GM21737 (cell line): ENCODE results near the gene IWS1.
"Not testable (repeated sequence)": the region's sequence is repeated elsewhere in the genome, so short reads cannot be mapped to it uniquely, and the experiment has no call there.

Experiments
- ATAC-seq: cut with Tn5 transposase; IDR thresholded peaks from one replicate; pipeline ENCODE4 v1.9.1; 2021; ENCODE audit warnings: mild to moderate bottlenecking, moderate library complexity; ENCODE audit not compliant: unreplicated experiment

IWS1 gene

GRCh38 chr2:127463155-127463991 is 62.9 kb downstream of the IWS1 start:
- ATAC-seq: no peak

DNA sequence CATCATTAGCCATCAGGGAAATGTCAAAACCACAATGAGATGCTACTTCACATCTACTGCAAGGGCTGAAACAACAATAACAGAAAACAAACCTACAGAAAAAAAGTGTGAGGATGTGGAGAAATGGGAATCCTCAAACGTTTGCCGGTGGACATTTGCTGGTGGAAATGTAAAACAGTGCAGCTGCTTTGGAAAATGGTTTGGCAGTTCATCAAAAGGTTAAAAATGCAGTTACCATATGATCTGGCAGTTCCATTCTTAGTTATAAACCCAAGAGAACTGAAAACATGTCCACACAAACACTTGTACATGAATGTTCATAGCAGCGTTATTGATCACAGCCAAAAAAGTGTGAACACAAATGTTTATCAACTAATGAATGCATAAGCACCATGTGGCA is 63.8 kb downstream of the IWS1 start:
- no peak for ATAC-seq

DNA sequence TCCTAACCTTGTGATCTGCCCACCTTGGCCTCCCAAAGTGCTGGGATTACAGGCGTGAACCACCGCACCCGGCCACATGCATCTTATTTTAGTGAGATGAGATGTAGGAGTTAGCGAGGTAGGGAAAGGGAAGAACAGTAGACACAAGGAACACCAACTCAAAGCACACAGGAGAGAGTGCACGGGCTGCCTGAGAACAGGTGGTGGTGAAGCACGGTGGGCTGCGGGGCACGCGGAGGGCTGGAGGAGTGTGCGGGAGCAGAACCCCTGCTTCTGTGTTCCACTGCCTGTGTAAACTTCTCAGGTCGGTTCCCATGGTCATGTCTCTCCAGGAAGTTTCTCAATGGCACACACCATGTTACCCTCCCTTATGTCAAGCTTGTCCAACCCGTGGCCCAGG is 69.3 kb downstream of the IWS1 start:
- no peak for ATAC-seq

DNA sequence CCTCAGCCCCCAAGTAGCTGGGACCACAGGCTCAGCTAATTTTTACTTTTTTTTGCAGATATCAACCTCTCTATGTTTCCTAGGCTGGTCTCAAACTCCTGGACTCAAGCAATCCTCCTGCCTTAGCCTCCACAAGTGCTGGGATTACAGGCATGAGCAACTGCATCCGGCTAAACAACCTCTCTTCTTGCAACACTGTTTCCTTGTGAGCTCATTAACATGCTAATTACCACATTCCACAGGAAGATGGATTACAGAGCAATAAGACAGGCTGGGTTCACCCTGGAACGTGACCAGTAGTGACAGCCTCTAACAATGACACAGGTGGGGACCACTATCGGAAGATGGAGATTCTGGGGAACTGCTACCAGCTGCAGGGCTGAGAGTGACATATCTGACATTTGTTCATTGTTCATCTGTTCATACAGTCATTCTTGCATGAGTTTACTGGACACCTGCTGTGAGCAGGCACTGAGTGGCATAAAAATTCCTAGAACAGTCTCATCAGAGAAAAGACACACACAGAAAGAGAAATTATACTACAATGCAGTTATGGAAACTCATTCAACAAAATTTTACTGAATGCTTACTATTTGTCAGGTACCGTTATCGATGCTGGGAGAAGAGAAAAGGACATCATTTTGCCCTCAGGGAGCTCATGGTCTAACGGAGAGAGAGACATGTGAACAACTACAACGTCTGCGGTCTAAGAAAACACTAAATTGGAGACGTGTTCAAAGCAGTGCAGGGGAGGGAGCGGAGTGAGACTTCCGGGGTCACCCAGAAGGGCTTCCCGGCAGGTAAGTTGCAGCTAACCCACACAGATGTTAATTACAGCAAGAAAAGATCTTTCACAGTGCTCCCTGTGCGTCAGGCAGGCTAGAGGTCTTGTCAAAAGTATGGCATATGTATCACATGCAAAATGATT is 70.5 kb downstream of the IWS1 start:
- ATAC-seq: no peak

DNA sequence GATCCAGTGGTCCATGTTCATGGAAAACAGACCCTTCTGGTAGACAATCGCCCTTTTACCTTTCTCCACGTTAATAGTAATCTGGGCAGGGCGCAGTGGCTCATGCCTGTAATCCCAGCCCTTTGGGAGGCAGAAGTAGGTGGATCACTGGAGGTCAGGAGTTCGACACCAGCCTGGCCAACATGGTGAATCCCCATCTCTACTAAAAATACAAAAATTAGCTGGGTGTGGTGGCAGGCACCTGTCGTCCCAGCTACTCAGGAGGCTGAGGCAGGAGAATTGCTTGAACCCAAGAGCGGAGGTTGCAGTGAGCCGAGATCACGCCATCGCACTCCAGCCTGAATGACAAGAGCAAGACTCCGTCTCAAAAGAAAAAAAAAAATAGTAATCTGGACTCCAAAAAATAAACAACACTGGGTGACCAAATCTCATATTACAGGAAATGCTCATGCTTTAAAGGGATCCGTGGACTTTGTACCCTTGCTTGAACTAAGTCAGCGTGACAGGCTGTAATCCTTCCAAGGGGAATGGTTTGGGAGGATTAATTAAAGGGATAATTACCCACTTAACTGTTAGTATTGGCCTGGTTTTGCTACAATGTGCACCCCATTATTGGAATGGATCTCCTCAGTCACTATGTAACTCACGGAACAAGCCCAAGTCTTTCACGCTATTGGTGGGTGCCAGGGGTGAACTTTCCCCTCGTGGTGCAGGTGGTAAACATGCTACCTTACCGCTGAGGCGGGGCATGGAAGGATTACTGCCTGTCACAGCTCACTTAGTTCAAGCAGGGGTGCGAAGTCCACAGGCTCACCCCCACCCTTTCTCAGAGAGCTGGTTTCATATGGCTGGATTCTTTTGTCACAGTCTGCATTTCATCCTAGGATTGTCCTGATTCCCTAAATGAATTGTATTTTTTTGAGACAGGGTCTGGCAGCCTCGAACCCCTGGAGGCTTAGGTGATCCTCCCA is 71.4 kb downstream of the IWS1 start:
- no peak for ATAC-seq

DNA sequence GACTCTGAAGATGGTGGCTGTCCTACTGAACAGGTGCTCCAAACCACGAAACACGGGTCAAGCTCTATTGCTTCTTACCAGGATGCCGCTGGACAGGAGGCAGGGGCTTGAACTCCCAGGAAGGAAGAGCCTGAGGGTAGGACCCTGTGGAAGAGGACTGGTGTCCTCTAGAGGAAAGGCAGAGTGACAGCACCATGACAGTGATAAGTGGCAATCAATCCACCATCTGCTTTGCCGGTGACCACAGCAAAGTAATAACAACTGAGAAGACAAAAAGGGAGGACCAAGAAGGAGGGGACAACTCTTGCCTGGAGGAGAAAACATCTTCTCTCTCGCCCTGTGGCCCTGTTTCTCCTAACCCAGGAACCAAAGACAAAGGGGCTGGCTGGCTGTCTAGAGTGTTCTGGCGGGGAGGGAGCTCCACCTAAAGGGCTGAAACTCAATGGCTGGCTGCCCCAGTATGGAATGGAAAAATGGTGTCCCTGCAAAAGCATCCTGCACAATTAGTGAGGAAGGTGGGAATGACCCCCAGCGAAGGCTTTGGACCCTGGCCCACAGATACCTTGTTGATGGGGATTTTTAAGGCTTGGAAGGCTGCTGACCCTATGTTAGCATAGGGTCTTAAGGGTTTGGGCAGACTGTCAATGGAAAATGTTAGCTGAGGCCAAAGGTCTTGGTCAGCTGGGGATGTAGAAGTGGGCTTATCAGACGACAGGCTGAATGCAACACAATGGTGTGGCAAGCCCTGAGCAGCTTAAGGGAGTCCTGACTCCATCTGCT is 72.7 kb downstream of the IWS1 start:
- ATAC-seq: no peak

- no peak for ATAC-seq
Measured at GRCh38 chr2:127453013-127453391, 73.3 kb downstream of the IWS1 start.

DNA sequence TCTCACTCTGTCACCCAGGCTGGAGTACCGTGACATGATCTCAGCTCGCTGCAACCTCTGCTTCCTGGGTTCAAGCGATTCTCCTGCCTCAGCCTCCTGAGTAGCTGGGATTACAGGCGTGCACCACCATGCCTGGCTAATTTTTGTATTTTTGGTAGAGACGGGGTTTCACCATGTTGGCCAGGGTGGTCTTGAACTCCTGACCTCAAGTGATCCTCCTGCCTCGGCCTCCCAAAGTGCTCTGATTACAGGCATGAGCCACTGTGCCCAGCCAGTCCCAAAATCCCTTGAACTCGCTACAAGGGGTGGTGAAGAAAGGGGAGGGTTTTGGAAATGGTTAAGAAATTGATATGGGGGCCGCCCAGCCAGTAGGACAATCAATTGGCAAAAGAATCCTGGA is 73.9 kb downstream of the IWS1 start:
- ATAC-seq: not testable (repeated sequence)

- no peak for ATAC-seq
Measured at GRCh38 chr2:127451981-127452380, 74.3 kb downstream of the IWS1 start.

GRCh38 chr2:127449898-127450297 is 76.4 kb downstream of the IWS1 start:
- no peak for ATAC-seq

- no peak for ATAC-seq
Measured at GRCh38 chr2:127449414-127449813, 76.9 kb downstream of the IWS1 start.

GRCh38 chr2:127448526-127448925 is 77.8 kb downstream of the IWS1 start:
- no peak for ATAC-seq

GRCh38 chr2:127439343-127439742 is 86.9 kb downstream of the IWS1 start:
- no peak for ATAC-seq

DNA sequence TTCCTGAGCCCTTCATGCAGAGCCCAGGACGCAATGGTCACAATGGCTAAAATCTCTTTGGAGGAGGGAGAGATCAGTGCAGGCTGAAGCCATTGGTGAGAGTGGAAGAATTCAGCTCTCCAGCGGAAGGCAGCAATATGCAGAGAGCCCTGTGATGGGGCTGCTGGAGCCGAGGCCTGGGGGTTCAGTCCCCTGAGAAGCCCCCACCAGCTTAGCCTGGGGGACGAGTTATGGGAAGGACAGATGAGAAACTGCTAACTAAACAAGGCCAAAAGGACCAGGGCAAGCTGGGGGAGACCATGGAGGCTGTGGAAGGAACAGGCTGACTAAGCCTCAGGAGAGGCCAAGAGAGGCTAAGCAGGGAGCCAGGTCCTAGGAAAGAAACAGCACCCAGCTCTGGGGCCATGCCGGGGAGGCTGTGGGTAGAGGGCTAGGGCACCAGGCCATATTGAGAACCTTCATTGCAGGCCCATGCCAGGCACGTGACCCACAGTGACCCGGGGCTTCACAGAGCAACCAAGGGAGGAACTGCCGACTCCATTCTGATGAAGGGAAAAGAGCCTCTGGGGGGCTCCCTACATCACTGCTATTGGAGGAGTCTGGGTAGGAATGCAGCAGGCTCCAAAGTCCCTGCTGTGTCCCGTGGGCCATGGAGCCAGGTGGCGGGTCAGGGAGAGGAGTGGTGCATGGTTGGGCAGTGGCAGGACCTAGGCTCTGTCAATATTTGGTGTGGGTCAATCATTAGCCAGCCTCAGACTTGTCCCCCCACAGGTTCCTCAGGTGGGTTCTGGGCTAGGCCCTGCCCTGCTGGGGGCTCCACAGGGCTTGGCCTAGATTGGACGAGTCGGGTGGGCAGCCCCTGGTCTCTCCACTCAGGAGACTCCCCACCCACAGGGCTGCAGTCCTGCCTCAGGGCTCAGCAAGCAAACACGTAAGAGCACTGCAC is 88.2 kb downstream of the IWS1 start:
- ATAC-seq: no peak

DNA sequence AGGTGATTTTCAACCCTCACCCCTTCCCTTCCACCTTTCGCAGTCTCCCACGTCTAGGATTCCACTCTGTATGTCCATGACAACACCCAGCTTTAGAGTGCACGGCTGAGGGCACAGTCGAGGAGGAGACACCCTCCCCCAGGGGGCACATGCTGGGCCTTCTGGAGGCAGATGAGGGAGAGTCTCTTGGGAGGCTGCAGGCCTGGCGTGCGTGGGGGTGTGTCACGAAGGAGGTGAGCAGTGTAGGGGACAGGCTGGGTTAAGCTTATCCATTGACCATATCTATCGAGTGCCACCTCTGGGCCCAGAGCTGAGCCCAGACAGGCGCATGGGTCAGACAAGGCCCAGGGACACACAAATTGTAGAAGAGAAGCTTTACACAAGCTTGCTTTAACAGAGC is 89.2 kb downstream of the IWS1 start:
- ATAC-seq: no peak

GRCh38 chr2:127434515-127434914 is 91.8 kb downstream of the IWS1 start:
- ATAC-seq: no peak

- ATAC-seq: no peak
Measured at GRCh38 chr2:127431408-127432023, 94.8 kb downstream of the IWS1 start.
